ENCODE data around the gene SRGAP1. TPM values are rescaled to one million over a fixed set of nuclear protein-coding genes. Genes with fewer than 3 reads are reported as not detected.

SRGAP1 gene
- total and polyA plus RNA-seq, 2 donors: 0.82 to 1.3 TPM

- H3K27me3 ChIP-seq (ENCODE audit: control insufficient read depth in 2 of 2, insufficient read depth in 1 of 2, low read length in 1 of 2): no peaks in the 10 kb centered on the region
- H3K27ac ChIP-seq (ENCODE audit: low read depth in 1 of 2, low read length in 1 of 2): no peak overlapping the region
- WGBS: 97% methylated on average over 1 of the region's 1 CpG
- no peaks in the 10 kb centered on the region for H3K9me3 ChIP-seq (ENCODE audit: control insufficient read depth in 2 of 2, insufficient read depth in 1 of 2, low read length in 1 of 2)
- no peaks in the 10 kb centered on the region for H3K4me1 ChIP-seq (ENCODE audit: control insufficient read depth in 2 of 2, insufficient read depth in 2 of 2, low read length in 2 of 2)
- no peak overlapping the region for H3K4me3 ChIP-seq (ENCODE audit: low read length in 2 of 2)
- no peak for DNase-seq (ENCODE audit: low read depth in 6 of 9, low spot score in 9 of 9)
- no peaks in the 10 kb centered on the region for H3K36me3 ChIP-seq (ENCODE audit: control insufficient read depth in 2 of 2, insufficient read depth in 2 of 2, low read length in 1 of 2)
Measured at GRCh38 chr12:63924781-63925180, 80.3 kb downstream of the SRGAP1 start.

GRCh38 chr12:63927511-63927910 is 83.0 kb downstream of the SRGAP1 start:
- DNase-seq (ENCODE audit: low read depth in 6 of 9, low spot score in 9 of 9): no peak
- Histone ChIP-seq H3K36me3 (ENCODE audit: control insufficient read depth in 2 of 2, insufficient read depth in 2 of 2, low read length in 1 of 2) (no peaks in the 10 kb centered on the region), H3K4me1 (ENCODE audit: control insufficient read depth in 2 of 2, insufficient read depth in 2 of 2, low read length in 2 of 2) (no peaks in the 10 kb centered on the region), H3K4me3 (ENCODE audit: low read length in 2 of 2) (no peak overlapping the region), H3K9me3 (ENCODE audit: control insufficient read depth in 2 of 2, insufficient read depth in 1 of 2, low read length in 1 of 2) (no peaks in the 10 kb centered on the region), H3K27ac (ENCODE audit: low read depth in 1 of 2, low read length in 1 of 2) (no peak overlapping the region), H3K27me3 (ENCODE audit: control insufficient read depth in 2 of 2, insufficient read depth in 1 of 2, low read length in 1 of 2) (no peaks in the 10 kb centered on the region)
- 98% methylated on average over 2 of the region's 2 CpGs for WGBS

- WGBS: 90% methylated on average over 2 of the region's 2 CpGs
- H3K27ac ChIP-seq (ENCODE audit: low read depth in 1 of 2, low read length in 1 of 2): no peak overlapping the region
Measured at GRCh38 chr12:63928305-63928704, 83.8 kb downstream of the SRGAP1 start.

GRCh38 chr12:63929426-63929825 is 84.9 kb downstream of the SRGAP1 start:
- no peaks in the 10 kb centered on the region for H3K4me1 ChIP-seq (ENCODE audit: control insufficient read depth in 2 of 2, insufficient read depth in 2 of 2, low read length in 2 of 2)
- H3K4me3 ChIP-seq (ENCODE audit: low read length in 2 of 2): no peak overlapping the region
- no peaks in the 10 kb centered on the region for H3K36me3 ChIP-seq (ENCODE audit: control insufficient read depth in 2 of 2, insufficient read depth in 2 of 2, low read length in 1 of 2)
- 89% methylated on average over 3 of the region's 3 CpGs for WGBS
- no peaks in the 10 kb centered on the region for H3K9me3 ChIP-seq (ENCODE audit: control insufficient read depth in 2 of 2, insufficient read depth in 1 of 2, low read length in 1 of 2)
- H3K27ac ChIP-seq (ENCODE audit: low read depth in 1 of 2, low read length in 1 of 2): no peak overlapping the region
- no peaks in the 10 kb centered on the region for H3K27me3 ChIP-seq (ENCODE audit: control insufficient read depth in 2 of 2, insufficient read depth in 1 of 2, low read length in 1 of 2)
- no peak for DNase-seq (ENCODE audit: low read depth in 6 of 9, low spot score in 9 of 9)

More at GRCh38 chr12:63928305-63928704, 83.8 kb downstream of the SRGAP1 start:
- no peaks in the 10 kb centered on the region for H3K27me3 ChIP-seq (ENCODE audit: control insufficient read depth in 2 of 2, insufficient read depth in 1 of 2, low read length in 1 of 2)
- H3K4me3 ChIP-seq (ENCODE audit: low read length in 2 of 2): no peak overlapping the region
- no peaks in the 10 kb centered on the region for H3K36me3 ChIP-seq (ENCODE audit: control insufficient read depth in 2 of 2, insufficient read depth in 2 of 2, low read length in 1 of 2)
- H3K9me3 ChIP-seq (ENCODE audit: control insufficient read depth in 2 of 2, insufficient read depth in 1 of 2, low read length in 1 of 2): no peaks in the 10 kb centered on the region
- H3K4me1 ChIP-seq (ENCODE audit: control insufficient read depth in 2 of 2, insufficient read depth in 2 of 2, low read length in 2 of 2): no peaks in the 10 kb centered on the region
- DNase-seq (ENCODE audit: low read depth in 6 of 9, low spot score in 9 of 9): no peak

GRCh38 chr12:63930971-63931370 is 86.5 kb downstream of the SRGAP1 start:
- no peaks in the 10 kb centered on the region for H3K36me3 ChIP-seq (ENCODE audit: control insufficient read depth in 2 of 2, insufficient read depth in 2 of 2, low read length in 1 of 2)
- H3K27ac ChIP-seq (ENCODE audit: low read depth in 1 of 2, low read length in 1 of 2): no peak overlapping the region
- 92% methylated on average over 3 of the region's 3 CpGs for WGBS
- no peak for DNase-seq (ENCODE audit: low read depth in 6 of 9, low spot score in 9 of 9)
- no peaks in the 10 kb centered on the region for H3K27me3 ChIP-seq (ENCODE audit: control insufficient read depth in 2 of 2, insufficient read depth in 1 of 2, low read length in 1 of 2)
- no peaks in the 10 kb centered on the region for H3K9me3 ChIP-seq (ENCODE audit: control insufficient read depth in 2 of 2, insufficient read depth in 1 of 2, low read length in 1 of 2)
- H3K4me1 ChIP-seq (ENCODE audit: control insufficient read depth in 2 of 2, insufficient read depth in 2 of 2, low read length in 2 of 2): no peaks in the 10 kb centered on the region
- H3K4me3 ChIP-seq (ENCODE audit: low read length in 2 of 2): no peak overlapping the region

GRCh38 chr12:63931703-63932102 is 87.2 kb downstream of the SRGAP1 start:
- Histone ChIP-seq H3K4me3 (ENCODE audit: low read length in 2 of 2) (no peak overlapping the region), H3K36me3 (ENCODE audit: control insufficient read depth in 2 of 2, insufficient read depth in 2 of 2, low read length in 1 of 2) (no peaks in the 10 kb centered on the region), H3K27ac (ENCODE audit: low read depth in 1 of 2, low read length in 1 of 2) (no peak overlapping the region), H3K27me3 (ENCODE audit: control insufficient read depth in 2 of 2, insufficient read depth in 1 of 2, low read length in 1 of 2) (no peaks in the 10 kb centered on the region), H3K4me1 (ENCODE audit: control insufficient read depth in 2 of 2, insufficient read depth in 2 of 2, low read length in 2 of 2) (no peaks in the 10 kb centered on the region), H3K9me3 (ENCODE audit: control insufficient read depth in 2 of 2, insufficient read depth in 1 of 2, low read length in 1 of 2) (no peaks in the 10 kb centered on the region)
- DNase-seq (ENCODE audit: low read depth in 6 of 9, low spot score in 9 of 9): no peak
- 90% methylated on average over 1 of the region's 1 CpG for WGBS

GRCh38 chr12:63934936-63935335 is 90.4 kb downstream of the SRGAP1 start:
- Histone ChIP-seq H3K27ac (ENCODE audit: low read depth in 1 of 2, low read length in 1 of 2) (no peak overlapping the region), H3K4me3 (ENCODE audit: low read length in 2 of 2) (no peak overlapping the region), H3K27me3 (ENCODE audit: control insufficient read depth in 2 of 2, insufficient read depth in 1 of 2, low read length in 1 of 2) (no peaks in the 10 kb centered on the region), H3K4me1 (ENCODE audit: control insufficient read depth in 2 of 2, insufficient read depth in 2 of 2, low read length in 2 of 2) (peaks cover 0 to 3% of the 10 kb centered on the region in 2 donors), H3K36me3 (ENCODE audit: control insufficient read depth in 2 of 2, insufficient read depth in 2 of 2, low read length in 1 of 2) (no peaks in the 10 kb centered on the region), H3K9me3 (ENCODE audit: control insufficient read depth in 2 of 2, insufficient read depth in 1 of 2, low read length in 1 of 2) (no peaks in the 10 kb centered on the region)
- WGBS: 93% methylated on average over 7 of the region's 7 CpGs
- DNase-seq (ENCODE audit: low read depth in 6 of 9, low spot score in 9 of 9): no peak

- H3K27me3 ChIP-seq (ENCODE audit: control insufficient read depth in 2 of 2, insufficient read depth in 1 of 2, low read length in 1 of 2): no peaks in the 10 kb centered on the region
- no peaks in the 10 kb centered on the region for H3K9me3 ChIP-seq (ENCODE audit: control insufficient read depth in 2 of 2, insufficient read depth in 1 of 2, low read length in 1 of 2)
- H3K4me1 ChIP-seq (ENCODE audit: control insufficient read depth in 2 of 2, insufficient read depth in 2 of 2, low read length in 2 of 2): peaks cover 0 to 6% of the 10 kb centered on the region in 2 donors
- DNase-seq (ENCODE audit: low read depth in 6 of 9, low spot score in 9 of 9): no peak
- no peaks in the 10 kb centered on the region for H3K36me3 ChIP-seq (ENCODE audit: control insufficient read depth in 2 of 2, insufficient read depth in 2 of 2, low read length in 1 of 2)
- no peak overlapping the region for H3K27ac ChIP-seq (ENCODE audit: low read depth in 1 of 2, low read length in 1 of 2)
- no peak overlapping the region for H3K4me3 ChIP-seq (ENCODE audit: low read length in 2 of 2)
Measured at GRCh38 chr12:63935361-63935760, 90.9 kb downstream of the SRGAP1 start.

GRCh38 chr12:63937378-63938316 is 93.1 kb downstream of the SRGAP1 start:
- Histone ChIP-seq H3K27me3 (ENCODE audit: control insufficient read depth in 2 of 2, insufficient read depth in 1 of 2, low read length in 1 of 2) (no peaks in the 10 kb centered on the region), H3K27ac (ENCODE audit: low read depth in 1 of 2, low read length in 1 of 2) (no peak overlapping the region), H3K36me3 (ENCODE audit: control insufficient read depth in 2 of 2, insufficient read depth in 2 of 2, low read length in 1 of 2) (no peaks in the 10 kb centered on the region), H3K4me1 (ENCODE audit: control insufficient read depth in 2 of 2, insufficient read depth in 2 of 2, low read length in 2 of 2) (peaks cover 0 to 6% of the 10 kb centered on the region in 2 donors), H3K9me3 (ENCODE audit: control insufficient read depth in 2 of 2, insufficient read depth in 1 of 2, low read length in 1 of 2) (no peaks in the 10 kb centered on the region), H3K4me3 (ENCODE audit: low read length in 2 of 2) (no peak overlapping the region)
- WGBS: 95% methylated on average over 12 of the region's 12 CpGs
- no peak for DNase-seq (ENCODE audit: low read depth in 6 of 9, low spot score in 9 of 9)
